Ishikawa (cell line): ENCODE results near the gene MEGF9.

ENCODE experiments used
- CEBPB ChIP-seq: IDR thresholded peaks from 2 replicates; pipeline ENCODE4 v1.6.1; 2012
- EGR1 ChIP-seq: IDR thresholded peaks from 2 replicates; pipeline ENCODE4 v1.6.1; 2012
- EP300 ChIP-seq: IDR thresholded peaks from 2 replicates; pipeline ENCODE4 v1.6.1; 2012; ENCODE audit warnings: borderline replicate concordance
- FOXM1 ChIP-seq: IDR thresholded peaks from 2 replicates; pipeline ENCODE4 v1.6.1; 2012; ENCODE audit warnings: low read depth, borderline replicate concordance
- MAX ChIP-seq: IDR thresholded peaks from 2 replicates; pipeline ENCODE4 v1.6.1; 2012
- NFIC ChIP-seq: IDR thresholded peaks from 2 replicates; pipeline ENCODE4 v1.6.1; 2012
- RAD21 ChIP-seq: IDR thresholded peaks from 2 replicates; pipeline ENCODE4 v1.6.1; 2012; ENCODE audit warnings: low read depth
- REST ChIP-seq: IDR thresholded peaks from 2 replicates; pipeline ENCODE4 v1.6.1; 2012; ENCODE audit warnings: low read depth, mild to moderate bottlenecking
- TCF12 ChIP-seq: IDR thresholded peaks from 2 replicates; pipeline ENCODE4 v1.6.1; 2012; ENCODE audit warnings: low read depth
- TEAD4 ChIP-seq: IDR thresholded peaks from 2 replicates; pipeline ENCODE4 v1.6.1; 2012
- USF1 ChIP-seq: IDR thresholded peaks from 2 replicates; pipeline ENCODE4 v1.6.1; 2012

- TF ChIP-seq EP300 (no peak), NFIC (no peak), REST (no peak), USF1 (no peak), TEAD4 (no peak), FOXM1 (no peak), CEBPB (no peak), EGR1 (no peak), TCF12 (no peak), MAX (no peak), RAD21 (no peak)
These were observed 79.3 kb downstream of the MEGF9 start for GRCh38 chr9:120635011-120635410.
